Astrocyte of the cerebellum (primary cell): ENCODE measurements around the gene EIF4E3.

Experiments
- DNase-seq: peaks from one replicate; pipeline ENCODE4 v3.0.0-alpha.2; 2011; ENCODE audit warnings: low read depth
- H3K4me3 ChIP-seq: 2 replicates; pipeline ENCODE4 v1.5.1; 2011; ENCODE audit warnings: mild to moderate bottlenecking, low read depth, low read length, moderate library complexity
- CTCF ChIP-seq: IDR thresholded peaks from 2 replicates; pipeline ENCODE4 v1.5.1; 2012; ENCODE audit warnings: low read length, low read depth, moderate library complexity, mild to moderate bottlenecking; ENCODE audit errors: missing control alignments
- in situ Hi-C: cut with HindIII; loops from 2 replicates; pipeline ENCODE4 v1.10.0; 2017; ENCODE audit warnings: low sequenced_read_pairs

EIF4E3 gene

GRCh38 chr3:71742621-71743020 lies 17.4 kb upstream of the EIF4E3 start:
- in situ Hi-C loops, result loop anchor here (25.0 kb wide), 1 partner anchor 1095 kb away; the partner anchor contains the start of gene SHQ1
- TF ChIP-seq CTCF, result no peak
- no peak for DNase-seq
- H3K4me3 ChIP-seq, result no peak overlapping the region

GRCh38 chr3:71734881-71735280 lies 9.7 kb upstream of the EIF4E3 start:
- no peak for DNase-seq
- H3K4me3 ChIP-seq, result no peak overlapping the region
- TF ChIP-seq CTCF, result no peak
- in situ Hi-C loops, result loop anchor here (25.0 kb wide), 1 partner anchor 1102 kb away; the partner anchor contains the start of gene SHQ1

GRCh38 chr3:71733319-71733718 lies 8.1 kb upstream of the EIF4E3 start:
- in situ Hi-C loops, result loop anchor here (25.0 kb wide), 1 partner anchor 1104 kb away; the partner anchor contains the start of gene SHQ1
- no peak overlapping the region for H3K4me3 ChIP-seq
- no peak for DNase-seq
- TF ChIP-seq CTCF, result no peak

- no peak for DNase-seq
- TF ChIP-seq CTCF, result no peak
- no peak overlapping the region for H3K4me3 ChIP-seq
- in situ Hi-C loops, result loop anchor here (25.0 kb wide), 1 partner anchor 1105 kb away; the partner anchor contains the start of gene SHQ1
Measured at GRCh38 chr3:71732637-71733036, 7.4 kb upstream of the EIF4E3 start.

GRCh38 chr3:71728632-71729342 lies 3.6 kb upstream of the EIF4E3 start:
- no peak for TF ChIP-seq CTCF
- in situ Hi-C loops, result loop anchor here (25.0 kb wide), 1 partner anchor 1109 kb away; the partner anchor contains the start of gene SHQ1
- DNase-seq, result no peak
- H3K4me3 ChIP-seq, result no peak overlapping the region

- no peak for DNase-seq
- no peak overlapping the region for H3K4me3 ChIP-seq
Measured at GRCh38 chr3:71726146-71726545, 944 bp upstream of the EIF4E3 start.

More at GRCh38 chr3:71726146-71726545, 944 bp upstream of the EIF4E3 start:
- TF ChIP-seq CTCF, result no peak
- in situ Hi-C loops, result loop anchor here (25.0 kb wide), 1 partner anchor 1111 kb away; the partner anchor contains the start of gene SHQ1
